HepG2 (cell line): ENCODE results near the gene SGMS1. TPM values are rescaled to one million over a fixed set of nuclear protein-coding genes. Genes with fewer than 3 reads are reported as not detected.

Source experiments
- ATAC-seq: fragments of 200-7000 bp; cut with Tn5 transposase; 3 replicates; pipeline ENCODE4 v1.9.1; 2020; ENCODE audit warnings: mild to moderate bottlenecking, moderate library complexity
- BruUV-seq: library from RNA; stranded (reverse); fragments of 400-500 nt; replicated peaks from 2 replicates; lab custom pipeline; 2021; lab: Mats Ljungman, UMichigan
- CTCF ChIA-PET: fragments of 300-600 bp; formaldehyde crosslinking; extraction: SDS; loops from one replicate; lab custom pipeline; 2021; ENCODE audit warnings: low total read pairs, inconsistent platforms, low intra/inter-chr PET ratio; lab: Yijun Ruan, JAX
- POLR2A ChIA-PET: fragments of 350-600 bp; sonication (Branson Sonifier 250); formaldehyde crosslinking; loops from one replicate; lab custom pipeline; 2020; ENCODE audit warnings: antibody characterized with exemption, inconsistent platforms; lab: Yijun Ruan, JAX
- DNase-seq: peaks from one replicate; pipeline ENCODE4 v3.0.0-alpha.2; 2015; ENCODE audit warnings: low spot score
- FAIRE-seq: peaks from 3 replicates; lab custom pipeline; 2011; peaks lifted over from hg19 to GRCh38; lab: Jason Lieb, UNC
- H2AFZ ChIP-seq: one replicate; pipeline ENCODE4 v1.6.1; 2011; ENCODE audit warnings: low read length, inconsistent platforms
- H3K27ac ChIP-seq: fragments of 300-600 bp; 3 replicates; pipeline ENCODE4 v1.8.0; 2011; ENCODE audit warnings: mixed run types, mild to moderate bottlenecking, mixed read lengths, low read length, inconsistent platforms; ENCODE audit not compliant: insufficient read depth; ENCODE audit errors: extremely low read length
- H3K27me3 ChIP-seq, 2 experiments: fragments of 200-600 bp in 1 of 2; 2 replicates in 1 of 2; 3 replicates in 1 of 2; pipeline versions ENCODE4 v1.6.0 to v1.8.0; 2011; ENCODE audit warnings: low read length in 2 of 2, mild to moderate bottlenecking in 2 of 2, moderate library complexity in 2 of 2, inconsistent platforms in 1 of 2; ENCODE audit not compliant: insufficient read depth in 2 of 2, control insufficient read depth in 1 of 2
- H3K36me3 ChIP-seq, 2 experiments: fragments of 200-600 bp in 1 of 2; replicated peaks in 1 of 2; 2 replicates in 1 of 2; 3 replicates in 1 of 2; pipeline versions ENCODE4 v1.5.1 to v1.8.0; 2011; ENCODE audit warnings: low read length in 2 of 2, inconsistent platforms in 1 of 2; ENCODE audit not compliant: insufficient read depth in 2 of 2, control insufficient read depth in 1 of 2
- H3K4me1 ChIP-seq: 2 replicates; pipeline ENCODE4 v1.5.1; 2012; ENCODE audit warnings: low read length, inconsistent platforms; ENCODE audit not compliant: insufficient read depth
- H3K4me2 ChIP-seq: 2 replicates; pipeline ENCODE4 v1.6.0; 2011; ENCODE audit warnings: low read depth, low read length, inconsistent platforms
- H3K4me3 ChIP-seq, 3 experiments: fragments of 200-600 bp in 1 of 3; sonication (generic), shearing (Covaris generic) in 1 of 3; replicated peaks in 1 of 3; 2 replicates each; pipeline ENCODE4 v1.5.1; 2011 to 2016; ENCODE audit warnings: low read length in 3 of 3, inconsistent platforms in 2 of 3, low read depth in 2 of 3, mild to moderate bottlenecking in 2 of 3, control low read depth in 1 of 3, mixed read lengths in 1 of 3; ENCODE audit not compliant: insufficient read depth in 1 of 3
- H3K79me2 ChIP-seq: one replicate; pipeline ENCODE4 v1.6.1; 2011; ENCODE audit warnings: low read length, inconsistent platforms; ENCODE audit not compliant: insufficient read depth
- H3K9ac ChIP-seq: 2 replicates; pipeline ENCODE4 v1.6.0; 2011; ENCODE audit warnings: mild to moderate bottlenecking, low read depth, low read length, inconsistent platforms; ENCODE audit not compliant: insufficient read depth
- H3K9me3 ChIP-seq: 2 replicates; pipeline ENCODE4 v1.5.1; 2012; ENCODE audit warnings: mild to moderate bottlenecking, low read length
- H4K20me1 ChIP-seq: 2 replicates; pipeline ENCODE4 v1.6.0; 2011; ENCODE audit warnings: inconsistent platforms, mild to moderate bottlenecking, low read length, moderate library complexity; ENCODE audit not compliant: insufficient read depth
- HNF4A ChIP-seq: sonication (generic); formaldehyde crosslinking; IDR thresholded peaks from 2 replicates; pipeline ENCODE4 v1.4.0; 2020; ENCODE audit warnings: missing genetic modification reagents
- PCBP1 ChIP-seq: fragments of 200-400 bp; formaldehyde crosslinking; IDR thresholded peaks from 2 replicates; pipeline ENCODE4 v1.6.1; 2017; ENCODE audit warnings: mild to moderate bottlenecking, low read depth, low read length, borderline replicate concordance
- SALL2 ChIP-seq: sonication (generic); formaldehyde crosslinking; IDR thresholded peaks from 2 replicates; pipeline ENCODE4 v1.8.1; 2023; ENCODE audit warnings: mild to moderate bottlenecking, missing genetic modification reagents, inconsistent platforms
- SMARCC2 ChIP-seq: fragments of 450-650 bp; IDR thresholded peaks from 2 replicates; pipeline ENCODE4 v1.6.1; 2017; ENCODE audit warnings: antibody characterized with exemption, mild to moderate bottlenecking
- SP140L ChIP-seq: sonication (generic); formaldehyde crosslinking; IDR thresholded peaks from 2 replicates; pipeline ENCODE4 v1.4.0; 2020; ENCODE audit warnings: missing genetic modification reagents, borderline replicate concordance
- ZBTB1 ChIP-seq: sonication (generic); formaldehyde crosslinking; IDR thresholded peaks from 2 replicates; pipeline ENCODE4 v1.4.0; 2020; ENCODE audit warnings: missing genetic modification reagents, borderline replicate concordance
- ZEB1 ChIP-seq: IDR thresholded peaks from 2 replicates; pipeline ENCODE4 v1.6.1; 2012; ENCODE audit warnings: mild to moderate bottlenecking, low read depth, inconsistent platforms; ENCODE audit not compliant: insufficient replicate concordance
- ZNF33B ChIP-seq: sonication (generic); formaldehyde crosslinking; IDR thresholded peaks from 2 replicates; pipeline ENCODE4 v1.5.1; 2020; ENCODE audit warnings: mild to moderate bottlenecking, missing genetic modification reagents
- ZSCAN20 ChIP-seq: sonication (generic); formaldehyde crosslinking; IDR thresholded peaks from 2 replicates; pipeline ENCODE4 v1.4.0; 2020; ENCODE audit warnings: missing genetic modification reagents, mild to moderate bottlenecking, borderline replicate concordance
- WGBS: methylation state at CpG from one replicate; pipeline ENCODE4 v1.1.6; 2017; ENCODE audit warnings: low lambda C conversion rate; 5-methylcytosine and 5-hydroxymethylcytosine counted together
- in situ Hi-C: cut with HindIII; loops from 2 replicates; pipeline ENCODE4 v1.10.0; 2017; ENCODE audit warnings: low pct_unique_long_range_greater_than_20kb; ENCODE audit not compliant: extremely low pct_ligation_motif_present
- intact Hi-C: fragments of 100-400 bp; cut with micrococcal nuclease; formaldehyde crosslinking; loops from one replicate; pipeline ENCODE4 v1.10.0; 2022; ENCODE audit not compliant: unreplicated experiment
- polyA plus RNA-seq, 8 experiments: library from polyadenylated mRNA; depleted of rRNA in 3 of 8; stranded (reverse) in 7 of 8; unstranded in 1 of 8; fragments of >200 nt; fragmentation: Illumina TruSeq in 4 of 8; extraction: Trizol in 4 of 8; gene quantifications; 2 replicates each; pipeline versions ENCODE4 v1.2.1 to v1.2.3, GENCODE V29; 2011 to 2016; ENCODE audit warnings: low read depth in 4 of 8, missing spikeins in 1 of 8, mixed read lengths in 1 of 8; ENCODE audit not compliant: insufficient read depth in 1 of 8
- total RNA-seq, 5 experiments: library from RNA; depleted of rRNA; stranded (reverse); fragments of >200 nt; fragmentation: Illumina TruSeq; extraction: Trizol; gene quantifications; 2 replicates each; pipeline ENCODE4 v1.2.3, GENCODE V29; 2016; ENCODE audit warnings: low read depth in 1 of 5
- TF ChIP-seq, protein P1 (sequence below): sonication (generic); formaldehyde crosslinking; IDR thresholded peaks from 2 replicates; pipeline ENCODE4 v1.5.1; 2020; ENCODE audit warnings: missing genetic modification reagents, mild to moderate bottlenecking, borderline replicate concordance
- TF ChIP-seq, protein P2 (sequence below): sonication (generic); formaldehyde crosslinking; IDR thresholded peaks from 2 replicates; pipeline ENCODE4 v1.8.0; 2022; ENCODE audit warnings: low read depth, missing genetic modification reagents
- TF ChIP-seq, protein P3 (sequence below): sonication (generic); formaldehyde crosslinking; IDR thresholded peaks from 2 replicates; pipeline ENCODE4 v1.9.0; 2021; ENCODE audit warnings: missing genetic modification reagents, borderline replicate concordance
- TF ChIP-seq, protein P4 (sequence below): IDR thresholded peaks from 2 replicates; pipeline ENCODE4 v1.6.1; 2016; ENCODE audit warnings: mild to moderate bottlenecking
- TF ChIP-seq, protein P5 (sequence below): sonication (generic); formaldehyde crosslinking; IDR thresholded peaks from 2 replicates; pipeline ENCODE4 v1.8.0; 2022; ENCODE audit warnings: mild to moderate bottlenecking, missing genetic modification reagents, borderline replicate concordance

Gene SGMS1
- total and polyA plus RNA-seq, 2 of the 13 experiments (the other 11 are each of a cell fraction or from before 2014, with no cell fraction given): 6.5 to 15.1 TPM

DNA sequence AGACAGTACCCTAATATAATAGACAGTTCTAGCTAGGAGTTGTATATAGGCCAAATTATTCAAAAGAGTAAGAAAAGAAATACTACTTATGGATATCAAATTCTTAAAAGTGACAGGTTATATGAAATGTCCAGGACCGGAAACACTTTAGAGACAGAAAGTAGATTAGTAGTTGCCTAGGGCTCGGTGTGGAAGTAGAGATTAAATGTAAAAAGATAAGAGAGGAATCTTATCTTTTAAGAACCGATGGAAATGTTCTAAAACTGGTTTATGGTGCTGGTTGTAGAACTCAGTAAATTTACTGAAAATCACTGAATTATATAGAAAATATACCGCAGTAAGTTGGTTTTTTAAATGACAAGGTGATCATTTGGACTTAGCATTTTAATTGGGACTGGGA, 224.9 kb downstream of the SGMS1 start:
- in situ Hi-C loops: no loop called here
- FAIRE-seq (no peak), ATAC-seq (no peak), DNase-seq (no peak)
- Histone ChIP-seq H3K9ac (no peak overlapping the region), H3K4me1 (peaks cover 50% of the 10 kb centered on the region), H3K9me3 (no peaks in the 10 kb centered on the region), H3K4me3 (no peak overlapping the region), H3K27ac (no peak overlapping the region), H3K79me2 (no peaks in the 10 kb centered on the region), H3K4me2 (no peak overlapping the region), H3K27me3 (no peaks in the 10 kb centered on the region), H4K20me1 (no peaks in the 10 kb centered on the region), H2AFZ (no peak overlapping the region), H3K36me3 (no peaks in the 10 kb centered on the region)
- 96% methylated on average over 4 of the region's 4 CpGs for WGBS
- no TSS peak for BruUV-seq
- ChIA-PET POLR2A (no interaction called here), CTCF (no interaction called here)
- intact Hi-C loops: no loop called here
- TF ChIP-seq SALL2 (CRISPR knock-in tag) (no peak), ZEB1 (no peak), SMARCC2 (no peak), PCBP1 (no peak), ZNF33B (no peak), ZBTB1 (CRISPR knock-in tag) (no peak), HNF4A (CRISPR knock-in tag) (no peak), ZSCAN20 (CRISPR knock-in tag) (no peak), SP140L (CRISPR knock-in tag) (no peak)
- TF ChIP-seq, protein P1, sequence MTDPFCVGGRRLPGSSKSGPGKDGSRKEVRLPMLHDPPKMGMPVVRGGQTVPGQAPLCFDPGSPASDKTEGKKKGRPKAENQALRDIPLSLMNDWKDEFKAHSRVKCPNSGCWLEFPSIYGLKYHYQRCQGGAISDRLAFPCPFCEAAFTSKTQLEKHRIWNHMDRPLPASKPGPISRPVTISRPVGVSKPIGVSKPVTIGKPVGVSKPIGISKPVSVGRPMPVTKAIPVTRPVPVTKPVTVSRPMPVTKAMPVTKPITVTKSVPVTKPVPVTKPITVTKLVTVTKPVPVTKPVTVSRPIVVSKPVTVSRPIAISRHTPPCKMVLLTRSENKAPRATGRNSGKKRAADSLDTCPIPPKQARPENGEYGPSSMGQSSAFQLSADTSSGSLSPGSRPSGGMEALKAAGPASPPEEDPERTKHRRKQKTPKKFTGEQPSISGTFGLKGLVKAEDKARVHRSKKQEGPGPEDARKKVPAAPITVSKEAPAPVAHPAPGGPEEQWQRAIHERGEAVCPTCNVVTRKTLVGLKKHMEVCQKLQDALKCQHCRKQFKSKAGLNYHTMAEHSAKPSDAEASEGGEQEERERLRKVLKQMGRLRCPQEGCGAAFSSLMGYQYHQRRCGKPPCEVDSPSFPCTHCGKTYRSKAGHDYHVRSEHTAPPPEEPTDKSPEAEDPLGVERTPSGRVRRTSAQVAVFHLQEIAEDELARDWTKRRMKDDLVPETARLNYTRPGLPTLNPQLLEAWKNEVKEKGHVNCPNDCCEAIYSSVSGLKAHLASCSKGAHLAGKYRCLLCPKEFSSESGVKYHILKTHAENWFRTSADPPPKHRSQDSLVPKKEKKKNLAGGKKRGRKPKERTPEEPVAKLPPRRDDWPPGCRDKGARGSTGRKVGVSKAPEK (CRISPR knock-in tag): no peak
- TF ChIP-seq, protein P2, sequence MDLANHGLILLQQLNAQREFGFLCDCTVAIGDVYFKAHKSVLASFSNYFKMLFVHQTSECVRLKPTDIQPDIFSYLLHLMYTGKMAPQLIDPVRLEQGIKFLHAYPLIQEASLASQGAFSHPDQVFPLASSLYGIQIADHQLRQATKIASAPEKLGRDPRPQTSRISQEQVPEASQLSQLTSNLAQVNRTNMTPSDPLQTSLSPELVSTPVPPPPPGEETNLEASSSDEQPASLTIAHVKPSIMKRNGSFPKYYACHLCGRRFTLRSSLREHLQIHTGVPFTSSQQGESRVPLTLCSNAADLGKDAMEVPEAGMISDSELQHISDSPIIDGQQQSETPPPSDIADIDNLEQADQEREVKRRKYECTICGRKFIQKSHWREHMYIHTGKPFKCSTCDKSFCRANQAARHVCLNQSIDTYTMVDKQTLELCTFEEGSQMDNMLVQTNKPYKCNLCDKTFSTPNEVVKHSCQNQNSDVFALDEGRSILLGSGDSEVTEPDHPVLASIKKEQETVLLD (CRISPR knock-in tag): no peak
- TF ChIP-seq, protein P3, sequence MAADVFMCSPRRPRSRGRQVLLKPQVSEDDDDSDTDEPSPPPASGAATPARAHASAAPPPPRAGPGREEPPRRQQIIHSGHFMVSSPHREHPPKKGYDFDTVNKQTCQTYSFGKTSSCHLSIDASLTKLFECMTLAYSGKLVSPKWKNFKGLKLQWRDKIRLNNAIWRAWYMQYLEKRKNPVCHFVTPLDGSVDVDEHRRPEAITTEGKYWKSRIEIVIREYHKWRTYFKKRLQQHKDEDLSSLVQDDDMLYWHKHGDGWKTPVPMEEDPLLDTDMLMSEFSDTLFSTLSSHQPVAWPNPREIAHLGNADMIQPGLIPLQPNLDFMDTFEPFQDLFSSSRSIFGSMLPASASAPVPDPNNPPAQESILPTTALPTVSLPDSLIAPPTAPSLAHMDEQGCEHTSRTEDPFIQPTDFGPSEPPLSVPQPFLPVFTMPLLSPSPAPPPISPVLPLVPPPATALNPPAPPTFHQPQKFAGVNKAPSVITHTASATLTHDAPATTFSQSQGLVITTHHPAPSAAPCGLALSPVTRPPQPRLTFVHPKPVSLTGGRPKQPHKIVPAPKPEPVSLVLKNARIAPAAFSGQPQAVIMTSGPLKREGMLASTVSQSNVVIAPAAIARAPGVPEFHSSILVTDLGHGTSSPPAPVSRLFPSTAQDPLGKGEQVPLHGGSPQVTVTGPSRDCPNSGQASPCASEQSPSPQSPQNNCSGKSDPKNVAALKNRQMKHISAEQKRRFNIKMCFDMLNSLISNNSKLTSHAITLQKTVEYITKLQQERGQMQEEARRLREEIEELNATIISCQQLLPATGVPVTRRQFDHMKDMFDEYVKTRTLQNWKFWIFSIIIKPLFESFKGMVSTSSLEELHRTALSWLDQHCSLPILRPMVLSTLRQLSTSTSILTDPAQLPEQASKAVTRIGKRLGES (CRISPR knock-in tag): no peak
- TF ChIP-seq, protein P4, sequence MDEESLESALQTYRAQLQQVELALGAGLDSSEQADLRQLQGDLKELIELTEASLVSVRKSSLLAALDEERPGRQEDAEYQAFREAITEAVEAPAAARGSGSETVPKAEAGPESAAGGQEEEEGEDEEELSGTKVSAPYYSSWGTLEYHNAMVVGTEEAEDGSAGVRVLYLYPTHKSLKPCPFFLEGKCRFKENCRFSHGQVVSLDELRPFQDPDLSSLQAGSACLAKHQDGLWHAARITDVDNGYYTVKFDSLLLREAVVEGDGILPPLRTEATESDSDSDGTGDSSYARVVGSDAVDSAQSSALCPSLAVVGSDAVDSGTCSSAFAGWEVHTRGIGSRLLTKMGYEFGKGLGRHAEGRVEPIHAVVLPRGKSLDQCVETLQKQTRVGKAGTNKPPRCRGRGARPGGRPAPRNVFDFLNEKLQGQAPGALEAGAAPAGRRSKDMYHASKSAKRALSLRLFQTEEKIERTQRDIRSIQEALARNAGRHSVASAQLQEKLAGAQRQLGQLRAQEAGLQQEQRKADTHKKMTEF: no peak
- TF ChIP-seq, protein P5, sequence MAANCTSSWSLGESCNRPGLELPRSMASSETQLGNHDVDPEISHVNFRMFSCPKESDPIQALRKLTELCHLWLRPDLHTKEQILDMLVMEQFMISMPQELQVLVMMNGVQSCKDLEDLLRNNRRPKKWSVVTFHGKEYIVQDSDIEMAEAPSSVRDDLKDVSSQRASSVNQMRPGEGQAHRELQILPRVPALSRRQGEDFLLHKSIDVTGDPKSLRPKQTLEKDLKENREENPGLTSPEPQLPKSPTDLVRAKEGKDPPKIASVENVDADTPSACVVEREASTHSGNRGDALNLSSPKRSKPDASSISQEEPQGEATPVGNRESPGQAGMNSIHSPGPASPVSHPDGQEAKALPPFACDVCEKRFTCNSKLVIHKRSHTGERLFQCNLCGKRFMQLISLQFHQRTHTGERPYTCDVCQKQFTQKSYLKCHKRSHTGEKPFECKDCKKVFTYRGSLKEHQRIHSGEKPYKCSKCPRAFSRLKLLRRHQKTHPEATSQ (CRISPR knock-in tag): no peak
